GM18526 (cell line): Measurements from ENCODE around the gene GSTO1.

Experiments used
- POLR2A ChIP-seq: IDR thresholded peaks from 3 replicates; pipeline ENCODE4 v1.6.1; 2011; ENCODE audit not compliant: insufficient read length; ENCODE audit errors: extremely low read depth

The GSTO1 gene

GRCh38 chr10:104304356-104304745 is 49.7 kb downstream of the GSTO1 start:
- no peak for TF ChIP-seq POLR2A

GRCh38 chr10:104304927-104305326 is 50.2 kb downstream of the GSTO1 start:
- no peak for TF ChIP-seq POLR2A

- no peak for TF ChIP-seq POLR2A
Observed at GRCh38 chr10:104306897-104307296, 52.2 kb downstream of the GSTO1 start.

GRCh38 chr10:104307576-104308438 is 53.1 kb downstream of the GSTO1 start:
- no peak for TF ChIP-seq POLR2A

- no peak for TF ChIP-seq POLR2A
Observed at GRCh38 chr10:104308439-104308903, 53.8 kb downstream of the GSTO1 start.

- TF ChIP-seq POLR2A, result no peak
Observed at GRCh38 chr10:104309980-104310978, 55.6 kb downstream of the GSTO1 start.

- TF ChIP-seq POLR2A, result no peak
Observed at GRCh38 chr10:104311184-104311720, 56.6 kb downstream of the GSTO1 start.

- TF ChIP-seq POLR2A, result no peak
Observed at GRCh38 chr10:104314591-104315485, 60.1 kb downstream of the GSTO1 start.

- TF ChIP-seq POLR2A, result no peak
Observed at GRCh38 chr10:104315486-104315921, 60.8 kb downstream of the GSTO1 start.

- TF ChIP-seq POLR2A, result no peak
Observed at GRCh38 chr10:104316321-104317099, 61.8 kb downstream of the GSTO1 start.
